HepG2 (cell line): Measurements from ENCODE around the gene ACTN4. TPM values are rescaled to one million over a fixed set of nuclear protein-coding genes. Genes with fewer than 3 reads are reported as not detected.
A peak's percentile ranks its signal among the peaks of the same experiment; 100 is the strongest.

Source experiments
- ATAC-seq: fragments of 200-7000 bp; cut with Tn5 transposase; 3 replicates; pipeline ENCODE4 v1.9.1; 2020; ENCODE audit warnings: mild to moderate bottlenecking, moderate library complexity
- BruUV-seq: library from RNA; stranded (reverse); fragments of 400-500 nt; replicated peaks from 2 replicates; lab custom pipeline; 2021; lab: Mats Ljungman, UMichigan
- CTCF ChIA-PET: fragments of 300-600 bp; formaldehyde crosslinking; extraction: SDS; loops from one replicate; lab custom pipeline; 2021; ENCODE audit warnings: low total read pairs, inconsistent platforms, low intra/inter-chr PET ratio; lab: Yijun Ruan, JAX
- POLR2A ChIA-PET: fragments of 350-600 bp; sonication (Branson Sonifier 250); formaldehyde crosslinking; loops from one replicate; lab custom pipeline; 2020; ENCODE audit warnings: antibody characterized with exemption, inconsistent platforms; lab: Yijun Ruan, JAX
- DNase-seq: peaks from one replicate; pipeline ENCODE4 v3.0.0-alpha.2; 2015; ENCODE audit warnings: low spot score
- FAIRE-seq: peaks from 3 replicates; lab custom pipeline; 2011; peaks lifted over from hg19 to GRCh38; lab: Jason Lieb, UNC
- H2AFZ ChIP-seq: one replicate; pipeline ENCODE4 v1.6.1; 2011; ENCODE audit warnings: low read length, inconsistent platforms
- H3K27ac ChIP-seq: fragments of 300-600 bp; 3 replicates; pipeline ENCODE4 v1.8.0; 2011; ENCODE audit warnings: mixed run types, mild to moderate bottlenecking, mixed read lengths, low read length, inconsistent platforms; ENCODE audit not compliant: insufficient read depth; ENCODE audit errors: extremely low read length
- H3K27me3 ChIP-seq, 2 experiments: fragments of 200-600 bp in 1 of 2; 2 replicates in 1 of 2; 3 replicates in 1 of 2; pipeline versions ENCODE4 v1.6.0 to v1.8.0; 2011; ENCODE audit warnings: low read length in 2 of 2, mild to moderate bottlenecking in 2 of 2, moderate library complexity in 2 of 2, inconsistent platforms in 1 of 2; ENCODE audit not compliant: insufficient read depth in 2 of 2, control insufficient read depth in 1 of 2
- H3K36me3 ChIP-seq, 2 experiments: fragments of 200-600 bp in 1 of 2; replicated peaks in 1 of 2; 2 replicates in 1 of 2; 3 replicates in 1 of 2; pipeline versions ENCODE4 v1.5.1 to v1.8.0; 2011; ENCODE audit warnings: low read length in 2 of 2, inconsistent platforms in 1 of 2; ENCODE audit not compliant: insufficient read depth in 2 of 2, control insufficient read depth in 1 of 2
- H3K4me1 ChIP-seq: 2 replicates; pipeline ENCODE4 v1.5.1; 2012; ENCODE audit warnings: low read length, inconsistent platforms; ENCODE audit not compliant: insufficient read depth
- H3K4me2 ChIP-seq: 2 replicates; pipeline ENCODE4 v1.6.0; 2011; ENCODE audit warnings: low read depth, low read length, inconsistent platforms
- H3K4me3 ChIP-seq, 3 experiments: fragments of 200-600 bp in 1 of 3; sonication (generic), shearing (Covaris generic) in 1 of 3; replicated peaks in 1 of 3; 2 replicates each; pipeline ENCODE4 v1.5.1; 2011 to 2016; ENCODE audit warnings: low read length in 3 of 3, inconsistent platforms in 2 of 3, low read depth in 2 of 3, mild to moderate bottlenecking in 2 of 3, control low read depth in 1 of 3, mixed read lengths in 1 of 3; ENCODE audit not compliant: insufficient read depth in 1 of 3
- H3K79me2 ChIP-seq: one replicate; pipeline ENCODE4 v1.6.1; 2011; ENCODE audit warnings: low read length, inconsistent platforms; ENCODE audit not compliant: insufficient read depth
- H3K9ac ChIP-seq: 2 replicates; pipeline ENCODE4 v1.6.0; 2011; ENCODE audit warnings: mild to moderate bottlenecking, low read depth, low read length, inconsistent platforms; ENCODE audit not compliant: insufficient read depth
- H3K9me3 ChIP-seq: 2 replicates; pipeline ENCODE4 v1.5.1; 2012; ENCODE audit warnings: mild to moderate bottlenecking, low read length
- H4K20me1 ChIP-seq: 2 replicates; pipeline ENCODE4 v1.6.0; 2011; ENCODE audit warnings: inconsistent platforms, mild to moderate bottlenecking, low read length, moderate library complexity; ENCODE audit not compliant: insufficient read depth
- AGO2 ChIP-seq: fragments of 200-400 bp; formaldehyde crosslinking; optimal IDR thresholded peaks from 2 replicates; pipeline ENCODE3; 2017; ENCODE audit warnings: mild to moderate bottlenecking, low read depth, low read length, moderate library complexity
- ATF3 ChIP-seq: sonication (generic); formaldehyde crosslinking; IDR thresholded peaks from 2 replicates; pipeline ENCODE4 v1.4.0; 2020; ENCODE audit warnings: missing genetic modification reagents
- CHD4 ChIP-seq: fragments of 200-600 bp; sonication (generic); IDR thresholded peaks from 2 replicates; pipeline ENCODE4 v1.7.0; 2017; ENCODE audit warnings: mild to moderate bottlenecking, low read length, borderline replicate concordance
- CREM ChIP-seq, 2 experiments: sonication (generic) in 1 of 2; formaldehyde crosslinking in 1 of 2; IDR thresholded peaks; 2 replicates each; pipeline versions ENCODE4 v1.4.0 to v1.6.1; 2016 to 2020; ENCODE audit warnings: antibody characterized with exemption in 1 of 2, mild to moderate bottlenecking in 1 of 2, missing genetic modification reagents in 1 of 2
- HNRNPL ChIP-seq: fragments of 200-400 bp; formaldehyde crosslinking; IDR thresholded peaks from 2 replicates; pipeline ENCODE4 v1.6.1; 2017; ENCODE audit warnings: mild to moderate bottlenecking, low read depth, low read length
- MYC ChIP-seq: sonication (generic); formaldehyde crosslinking; IDR thresholded peaks from 2 replicates; pipeline ENCODE4 v1.9.0; 2021; ENCODE audit warnings: missing genetic modification reagents, borderline replicate concordance
- POLR2A ChIP-seq, 2 experiments: IDR thresholded peaks; 2 replicates each; pipeline ENCODE4 v1.6.1; 2011; ENCODE audit warnings: low read depth in 2 of 2, low read length in 2 of 2, mild to moderate bottlenecking in 1 of 2, moderate library complexity in 1 of 2; ENCODE audit not compliant: insufficient read depth in 1 of 2
- POLR2AphosphoS5 ChIP-seq: IDR thresholded peaks from 2 replicates; pipeline ENCODE4 v1.6.1; 2012; ENCODE audit warnings: low read depth, low read length
- POLR2G ChIP-seq: fragments of 200-400 bp; formaldehyde crosslinking; IDR thresholded peaks from 2 replicates; pipeline ENCODE4 v1.6.1; 2018; ENCODE audit warnings: mild to moderate bottlenecking, low read depth, low read length, moderate library complexity
- RBM22 ChIP-seq: fragments of 200-400 bp; formaldehyde crosslinking; optimal IDR thresholded peaks from 2 replicates; pipeline ENCODE3; 2017; ENCODE audit warnings: mild to moderate bottlenecking, low read length, moderate library complexity
- REPIN1 ChIP-seq: sonication (generic); formaldehyde crosslinking; IDR thresholded peaks from 2 replicates; pipeline ENCODE4 v1.8.0; 2022; ENCODE audit warnings: missing genetic modification reagents, low read depth, mild to moderate bottlenecking, borderline replicate concordance
- SSRP1 ChIP-seq: IDR thresholded peaks from 2 replicates; pipeline ENCODE4 v1.6.1; 2016; ENCODE audit warnings: control low read depth
- TAF15 ChIP-seq: fragments of 200-400 bp; formaldehyde crosslinking; IDR thresholded peaks from one replicate; pipeline ENCODE4 v1.6.1; 2018; ENCODE audit warnings: mild to moderate bottlenecking, low read depth, low read length; ENCODE audit not compliant: poor library complexity, severe bottlenecking
- ZSCAN21 ChIP-seq: sonication (generic); formaldehyde crosslinking; IDR thresholded peaks from 2 replicates; pipeline ENCODE4 v1.8.0; 2022; ENCODE audit warnings: mild to moderate bottlenecking, missing genetic modification reagents, moderate library complexity, borderline replicate concordance
- WGBS: methylation state at CpG from one replicate; pipeline ENCODE4 v1.1.6; 2017; ENCODE audit warnings: low lambda C conversion rate; 5-methylcytosine and 5-hydroxymethylcytosine counted together
- in situ Hi-C: cut with HindIII; loops from 2 replicates; pipeline ENCODE4 v1.10.0; 2017; ENCODE audit warnings: low pct_unique_long_range_greater_than_20kb; ENCODE audit not compliant: extremely low pct_ligation_motif_present
- intact Hi-C: fragments of 100-400 bp; cut with micrococcal nuclease; formaldehyde crosslinking; loops from one replicate; pipeline ENCODE4 v1.10.0; 2022; ENCODE audit not compliant: unreplicated experiment
- polyA plus RNA-seq, 8 experiments: library from polyadenylated mRNA; depleted of rRNA in 3 of 8; stranded (reverse) in 7 of 8; unstranded in 1 of 8; fragments of >200 nt; fragmentation: Illumina TruSeq in 4 of 8; extraction: Trizol in 4 of 8; gene quantifications; 2 replicates each; pipeline versions ENCODE4 v1.2.1 to v1.2.3, GENCODE V29; 2011 to 2016; ENCODE audit warnings: low read depth in 4 of 8, missing spikeins in 1 of 8, mixed read lengths in 1 of 8; ENCODE audit not compliant: insufficient read depth in 1 of 8
- total RNA-seq, 5 experiments: library from RNA; depleted of rRNA; stranded (reverse); fragments of >200 nt; fragmentation: Illumina TruSeq; extraction: Trizol; gene quantifications; 2 replicates each; pipeline ENCODE4 v1.2.3, GENCODE V29; 2016; ENCODE audit warnings: low read depth in 1 of 5

Gene ACTN4
- total and polyA plus RNA-seq, 2 of the 13 experiments (the other 11 are each of a cell fraction or from before 2014, with no cell fraction given) = 171 to 192 TPM

- FAIRE-seq = no peak
- TF ChIP-seq HNRNPL (0 out of 2 replicates have a peak, but pooled peaks have one; percentile 17), RBM22 (peak; percentile 97), ATF3 (CRISPR knock-in tag) (no peak), SSRP1 (CRISPR knock-in tag) (peak; percentile 32; the same call in 1 of the 2 replicates)
- Histone ChIP-seq H4K20me1 (no peaks in the 10 kb centered on the region), H3K27me3 (no peaks in the 10 kb centered on the region), H3K9me3 (no peaks in the 10 kb centered on the region), H3K4me3 (no peak overlapping the region), H3K9ac (no peak overlapping the region), H2AFZ (no peak overlapping the region), H3K4me2 (no peak overlapping the region), H3K79me2 (no peaks in the 10 kb centered on the region), H3K27ac (no peak overlapping the region), H3K36me3 (peaks cover 17 to 39% of the 10 kb centered on the region in 2 experiments; a peak in 4 of 5 replicates), H3K4me1 (peaks cover 21% of the 10 kb centered on the region)
- intact Hi-C loops = loop anchor here (5.0 kb wide), 2 partner anchors 102 to 202 kb away; partner anchors contain the start of genes ECH1, MRPS12 and SARS2
- 99% methylated on average over 7 of the region's 7 CpGs for WGBS
- no peak for DNase-seq
- no TSS peak for BruUV-seq
- in situ Hi-C loops = loop anchor here (25.0 kb wide), 1 partner anchor 182 kb away; the partner anchor contains the start of gene CCER2
- ATAC-seq = no peak
- ChIA-PET POLR2A (no interaction called here), CTCF (interaction anchor here (0.8 to 1.2 kb wide), 2 partner anchors 76 to 157 kb away, joined by 3 to 5 read pairs; no protein-coding TSS in a partner anchor)
Measured at GRCh38 chr19:38730470-38730730, 83.0 kb downstream of the ACTN4 start.

- peaks cover 14 to 33% of the 10 kb centered on the region in 2 experiments; a peak in 4 of 5 replicates for H3K36me3 ChIP-seq
- intact Hi-C loops (loop anchor here (5.0 kb wide), 2 partner anchors 101 to 201 kb away; partner anchors contain the start of genes ECH1, MRPS12 and SARS2), in situ Hi-C loops (loop anchor here (25.0 kb wide), 1 partner anchor 181 kb away; the partner anchor contains the start of gene CCER2)
- ChIA-PET CTCF (interaction anchor here (1.2 kb wide), 1 partner anchor 157 kb away, joined by 3 read pairs; no protein-coding TSS in a partner anchor), POLR2A (no interaction called here)
- WGBS = 96% methylated on average over 13 of the region's 19 CpGs
- H3K9me3 ChIP-seq = no peaks in the 10 kb centered on the region
- no peak overlapping the region for H3K27ac ChIP-seq
- no peaks in the 10 kb centered on the region for H4K20me1 ChIP-seq
- H3K9ac ChIP-seq = no peak overlapping the region
- BruUV-seq = no TSS peak
- no peak overlapping the region for H2AFZ ChIP-seq
- TF ChIP-seq ZSCAN21 = 0 out of 2 replicates have a peak, but pooled peaks have one; percentile 9
- peak; percentile 65; the same call in 1 of the 2 replicates for TF ChIP-seq POLR2G
- no peak for TF ChIP-seq CHD4
- peak; percentile 59 for TF ChIP-seq TAF15
- no peak for TF ChIP-seq REPIN1
- TF ChIP-seq RBM22 = peak; percentile 79
- peak; percentile 95 for TF ChIP-seq AGO2
- TF ChIP-seq POLR2AphosphoS5 = peak; percentile 41
- TF ChIP-seq CREM (IDR thresholded peaks at IDR 0.05) = no peak
- no peak for TF ChIP-seq CREM (CRISPR knock-in tag; IDR thresholded peaks at IDR 0.05)
- peak; percentile 17; the same call in 1 of the 2 replicates for TF ChIP-seq MYC (CRISPR knock-in tag)
- peak; percentile 9 to 48 for TF ChIP-seq POLR2A (IDR thresholded peaks at IDR 0.05; ENCODE audit: insufficient read depth in 1 of 2, low read depth in 2 of 2, low read length in 2 of 2)
- no peak overlapping the region for H3K4me2 ChIP-seq
- H3K27me3 ChIP-seq = no peaks in the 10 kb centered on the region
- FAIRE-seq (no peak), DNase-seq (no peak), ATAC-seq (no peak)
- H3K79me2 ChIP-seq = no peaks in the 10 kb centered on the region
- H3K4me3 ChIP-seq = no peak overlapping the region
- peaks cover 21% of the 10 kb centered on the region for H3K4me1 ChIP-seq
Measured at GRCh38 chr19:38730731-38731589, 83.5 kb downstream of the ACTN4 start.
